Activated CD8-positive, alpha-beta T cell treated with anti-CD3 and anti-CD28 coated beads, Interleukin-2, amount 10 ng/mL, durations not matched to agents 7 days and 5 days (primary cell): ENCODE measurements around the gene TRIP10. TPM values are rescaled to one million over a fixed set of nuclear protein-coding genes. Genes with fewer than 3 reads are reported as not detected.
"Not testable (repeated sequence)": the region's sequence is repeated elsewhere in the genome, so short reads cannot be mapped to it uniquely, and the experiment has no call there.

Experiments
- ATAC-seq: fragments of 150-1000 bp; cut with Tn5 transposase; one replicate; pipeline ENCODE4 v1.10.0; 2021; ENCODE audit warnings: moderate library complexity
- CTCF ChIA-PET: fragments of 350-600 bp; sonication (Branson Sonifier 250); formaldehyde crosslinking; loops from one replicate; lab custom pipeline; 2021; ENCODE audit warnings: antibody characterized with exemption; lab: Charles Lee
- POLR2A ChIA-PET: fragments of 350-600 bp; sonication (Branson Sonifier 250); formaldehyde crosslinking; loops from one replicate; lab custom pipeline; 2021; ENCODE audit warnings: antibody characterized with exemption; lab: Charles Lee
- DNase-seq: peaks from one replicate; pipeline ENCODE4 v3.0.0-alpha.2; 2020
- H3K27ac Mint-ChIP-seq: one replicate; pipeline ENCODE4 v1.8.0; 2021; ENCODE audit warnings: mild to moderate bottlenecking, mixed read lengths
- H3K27me3 Mint-ChIP-seq: one replicate; pipeline ENCODE4 v1.8.0; 2021; ENCODE audit warnings: low read depth, mixed read lengths
- H3K36me3 Mint-ChIP-seq: one replicate; pipeline ENCODE4 v1.8.0; 2021; ENCODE audit warnings: low read depth, mixed read lengths
- H3K4me1 Mint-ChIP-seq: one replicate; pipeline ENCODE4 v1.8.0; 2021; ENCODE audit warnings: low read depth, mixed read lengths
- H3K4me3 Mint-ChIP-seq: one replicate; pipeline ENCODE4 v1.8.0; 2021; ENCODE audit warnings: mild to moderate bottlenecking, mixed read lengths
- H3K9me3 Mint-ChIP-seq: one replicate; pipeline ENCODE4 v1.8.0; 2022; ENCODE audit warnings: mixed read lengths; ENCODE audit not compliant: insufficient read depth
- total RNA-seq, 2 experiments: library from RNA; stranded (reverse); gene quantifications; one replicate each; pipeline ENCODE4 v1.2.3, GENCODE V29; 2021

TRIP10 gene
- total RNA-seq, 2 experiments from 2014 or later: 13.9 to 15.2 TPM

- ChIA-PET CTCF (interaction anchor here (0.9 to 5.1 kb wide), 2 partner anchors 39 to 88 kb away, joined by 3 to 31 read pairs; no protein-coding TSS in a partner anchor), POLR2A (interaction anchor here (0.6 to 1.6 kb wide), 2 partner anchors 26 to 614 kb away, joined by 3 to 4 read pairs; no protein-coding TSS in a partner anchor)
- ATAC-seq (no peak), DNase-seq (no peak)
- peaks cover 59% of the 10 kb centered on the region for H3K4me1 Mint-ChIP-seq
- no peaks in the 10 kb centered on the region for H3K27me3 Mint-ChIP-seq
- H3K9me3 Mint-ChIP-seq: peaks cover 3% of the 10 kb centered on the region
- H3K4me3 Mint-ChIP-seq: peak overlapping the region; percentile 97
- H3K36me3 Mint-ChIP-seq: peaks cover 38% of the 10 kb centered on the region
- H3K27ac Mint-ChIP-seq: peak overlapping the region; percentile 70
Measured at GRCh38 chr19:6774821-6775707, 35.6 kb downstream of the TRIP10 start.

- H3K27me3 Mint-ChIP-seq, DNase-seq, H3K4me3 Mint-ChIP-seq, ATAC-seq, H3K9me3 Mint-ChIP-seq, H3K27ac Mint-ChIP-seq, CTCF ChIA-PET: not testable (repeated sequence)
- Mint-ChIP-seq H3K4me1 (peaks cover 53% of the 10 kb centered on the region), H3K36me3 (peaks cover 39% of the 10 kb centered on the region)
- POLR2A ChIA-PET: interaction anchor here (1.6 kb wide), 1 partner anchor 25 kb away, joined by 4 read pairs; no protein-coding TSS in a partner anchor
Measured at GRCh38 chr19:6776045-6776444, 36.6 kb downstream of the TRIP10 start.

GRCh38 chr19:6776999-6777398 lies 37.5 kb downstream of the TRIP10 start:
- Mint-ChIP-seq H3K27me3 (no peaks in the 10 kb centered on the region), H3K27ac (peak overlapping the region; percentile 50), H3K4me3 (no peak overlapping the region), H3K36me3 (peaks cover 46% of the 10 kb centered on the region), H3K4me1 (peaks cover 54% of the 10 kb centered on the region), H3K9me3 (peaks cover 3% of the 10 kb centered on the region)
- CTCF ChIA-PET: interaction anchor here (1.3 kb wide), 1 partner anchor 86 kb away, joined by 3 read pairs; no protein-coding TSS in a partner anchor
- DNase-seq (no peak), ATAC-seq (no peak)
- POLR2A ChIA-PET: no interaction called here

- H3K4me3 Mint-ChIP-seq: peak overlapping the region; percentile 21
- POLR2A ChIA-PET: no interaction called here
Measured at GRCh38 chr19:6777434-6777833, 38.0 kb downstream of the TRIP10 start.

GRCh38 chr19:6778386-6778785 lies 38.9 kb downstream of the TRIP10 start:
- peaks cover 52% of the 10 kb centered on the region for H3K4me1 Mint-ChIP-seq
- DNase-seq (no peak), ATAC-seq (no peak)
- peaks cover 48% of the 10 kb centered on the region for H3K36me3 Mint-ChIP-seq
- peak overlapping the region; percentile 81 for H3K27ac Mint-ChIP-seq
- H3K9me3 Mint-ChIP-seq: peaks cover 3% of the 10 kb centered on the region
- ChIA-PET CTCF (interaction anchor here (1.3 kb wide), 1 partner anchor 85 kb away, joined by 3 read pairs; no protein-coding TSS in a partner anchor), POLR2A (no interaction called here)
- no peaks in the 10 kb centered on the region for H3K27me3 Mint-ChIP-seq
- peak overlapping the region; percentile 22 for H3K4me3 Mint-ChIP-seq

More at GRCh38 chr19:6777434-6777833, 38.0 kb downstream of the TRIP10 start:
- peaks cover 3% of the 10 kb centered on the region for H3K9me3 Mint-ChIP-seq
- peak overlapping the region; percentile 50 for H3K27ac Mint-ChIP-seq
- peaks cover 46% of the 10 kb centered on the region for H3K36me3 Mint-ChIP-seq
- CTCF ChIA-PET: interaction anchor here (1.3 kb wide), 1 partner anchor 86 kb away, joined by 3 read pairs; no protein-coding TSS in a partner anchor
- peaks cover 50% of the 10 kb centered on the region for H3K4me1 Mint-ChIP-seq
- no peak for DNase-seq
- no peaks in the 10 kb centered on the region for H3K27me3 Mint-ChIP-seq
- no peak for ATAC-seq

- H3K27ac Mint-ChIP-seq: no peak overlapping the region
- ATAC-seq: no peak
- H3K9me3 Mint-ChIP-seq: peaks cover 3% of the 10 kb centered on the region
- H3K36me3 Mint-ChIP-seq: peaks cover 45% of the 10 kb centered on the region
- POLR2A ChIA-PET: no interaction called here
- H3K27me3 Mint-ChIP-seq: no peaks in the 10 kb centered on the region
- H3K4me3 Mint-ChIP-seq: no peak overlapping the region
- DNase-seq: no peak
- CTCF ChIA-PET: no interaction called here
- peaks cover 53% of the 10 kb centered on the region for H3K4me1 Mint-ChIP-seq
Measured at GRCh38 chr19:6779206-6779605, 39.7 kb downstream of the TRIP10 start.

GRCh38 chr19:6787393-6787792 lies 47.9 kb downstream of the TRIP10 start:
- peaks cover 56% of the 10 kb centered on the region for H3K4me1 Mint-ChIP-seq
- POLR2A ChIA-PET: no interaction called here
- CTCF ChIA-PET: no interaction called here

GRCh38 chr19:6788896-6789295 lies 49.4 kb downstream of the TRIP10 start:
- peaks cover 58% of the 10 kb centered on the region for H3K4me1 Mint-ChIP-seq
- H3K27ac Mint-ChIP-seq: no peak overlapping the region
- ChIA-PET CTCF (no interaction called here), POLR2A (no interaction called here)
- ATAC-seq: no peak
- H3K9me3 Mint-ChIP-seq: no peaks in the 10 kb centered on the region
- no peak overlapping the region for H3K4me3 Mint-ChIP-seq
- no peak for DNase-seq
- H3K36me3 Mint-ChIP-seq: peaks cover 71% of the 10 kb centered on the region
- H3K27me3 Mint-ChIP-seq: no peaks in the 10 kb centered on the region

More at GRCh38 chr19:6787393-6787792, 47.9 kb downstream of the TRIP10 start:
- Mint-ChIP-seq H3K9me3 (no peaks in the 10 kb centered on the region), H3K4me3 (no peak overlapping the region), H3K27ac (no peak overlapping the region), H3K27me3 (no peaks in the 10 kb centered on the region), H3K36me3 (peaks cover 60% of the 10 kb centered on the region)
- ATAC-seq: no peak
- DNase-seq: no peak

GRCh38 chr19:6790194-6791128 lies 51.0 kb downstream of the TRIP10 start:
- H3K27me3 Mint-ChIP-seq: no peaks in the 10 kb centered on the region
- CTCF ChIA-PET: interaction anchor here (1.2 to 1.8 kb wide), 4 partner anchors 9 to 23 kb away, joined by 3 to 6 read pairs (median 3); no protein-coding TSS in a partner anchor
- no peak for DNase-seq
- ATAC-seq: no peak
- H3K4me3 Mint-ChIP-seq: no peak overlapping the region
- peaks cover 75% of the 10 kb centered on the region for H3K36me3 Mint-ChIP-seq
- POLR2A ChIA-PET: interaction anchor here (1.1 to 3.7 kb wide), 3 partner anchors 8 to 17 kb away, joined by 3 to 14 read pairs (median 7); partner anchors contain the start of gene VAV1
- H3K27ac Mint-ChIP-seq: peak overlapping the region; percentile 72
- H3K9me3 Mint-ChIP-seq: peaks cover 4% of the 10 kb centered on the region
- peaks cover 61% of the 10 kb centered on the region for H3K4me1 Mint-ChIP-seq

- Mint-ChIP-seq H3K27ac (peak overlapping the region; percentile 5), H3K9me3 (peaks cover 4% of the 10 kb centered on the region), H3K4me1 (peaks cover 61% of the 10 kb centered on the region), H3K27me3 (no peaks in the 10 kb centered on the region), H3K4me3 (no peak overlapping the region), H3K36me3 (peaks cover 76% of the 10 kb centered on the region)
- ATAC-seq (no peak), DNase-seq (no peak)
- ChIA-PET POLR2A (interaction anchor here (0.6 to 3.7 kb wide), 4 partner anchors 9 to 761 kb away, joined by 3 to 14 read pairs (median 5); partner anchors contain the start of gene VAV1), CTCF (interaction anchor here (1.2 to 1.8 kb wide), 2 partner anchors 10 to 23 kb away, joined by 3 to 6 read pairs; no protein-coding TSS in a partner anchor)
Measured at GRCh38 chr19:6791237-6791636, 51.8 kb downstream of the TRIP10 start.

- peaks cover 66% of the 10 kb centered on the region for H3K4me1 Mint-ChIP-seq
- ChIA-PET POLR2A (interaction anchor here (3.7 kb wide), 1 partner anchor 7 kb away, joined by 14 read pairs; no protein-coding TSS in a partner anchor), CTCF (no interaction called here)
- H3K27ac Mint-ChIP-seq: no peak overlapping the region
- H3K4me3 Mint-ChIP-seq: no peak overlapping the region
- no peak for ATAC-seq
- H3K36me3 Mint-ChIP-seq: peaks cover 79% of the 10 kb centered on the region
- H3K27me3 Mint-ChIP-seq: no peaks in the 10 kb centered on the region
- no peak for DNase-seq
- H3K9me3 Mint-ChIP-seq: peaks cover 4% of the 10 kb centered on the region
Measured at GRCh38 chr19:6793411-6793810, 53.9 kb downstream of the TRIP10 start.
